HEK293 (cell line): ENCODE results near the gene LRRC27.

Experiments used
- CTCF ChIA-PET: fragments of 350-600 bp; formaldehyde crosslinking; extraction: SDS; loops from one replicate; lab custom pipeline; 2021; ENCODE audit warnings: antibody characterized with exemption; lab: Yijun Ruan, JAX
- POLR2A ChIA-PET: fragments of 300-600 bp; formaldehyde crosslinking; extraction: SDS; loops from one replicate; lab custom pipeline; 2020; ENCODE audit warnings: antibody characterized with exemption, inconsistent platforms; lab: Yijun Ruan, JAX
- H3K27ac ChIP-seq: fragments of 200-500 bp; sonication (Bioruptor generic); 2 replicates; pipeline ENCODE4 v1.5.1; 2014; ENCODE audit warnings: low read depth, low read length, control low read depth, inconsistent platforms; ENCODE audit errors: extremely low read depth
- H3K36me3 ChIP-seq, 2 experiments: fragments of 200-500 bp in 1 of 2; sonication (Bioruptor generic) in 1 of 2; 1 replicate in 1 of 2; 2 replicates in 1 of 2; pipeline ENCODE4 v1.5.1; 2014 to 2017; ENCODE audit warnings: inconsistent platforms in 2 of 2, low read length in 2 of 2; ENCODE audit not compliant: control insufficient read depth in 2 of 2, insufficient read depth in 1 of 2
- H3K4me1 ChIP-seq: fragments of 200-500 bp; sonication (Bioruptor generic); 2 replicates; pipeline ENCODE4 v1.5.1; 2014; ENCODE audit warnings: mild to moderate bottlenecking, low read length, inconsistent platforms; ENCODE audit not compliant: control insufficient read depth, insufficient read depth
- H3K4me3 ChIP-seq: 2 replicates; pipeline ENCODE4 v1.5.1; 2011; ENCODE audit warnings: low read depth, mild to moderate bottlenecking, control low read depth, low read length, moderate library complexity
- H3K9me3 ChIP-seq: fragments of 200-500 bp; sonication (Bioruptor generic); 2 replicates; pipeline ENCODE4 v1.5.1; 2014; ENCODE audit warnings: low read depth, low read length, inconsistent platforms; ENCODE audit not compliant: control insufficient read depth, insufficient read depth
- GLIS2 ChIP-seq: fragments of 450-650 bp; formaldehyde crosslinking; IDR thresholded peaks from 2 replicates; pipeline ENCODE4 v1.5.1; 2016; ENCODE audit warnings: missing biosample characterization, missing genetic modification characterization
- KLF1 ChIP-seq: fragments of 450-650 bp; formaldehyde crosslinking; IDR thresholded peaks from 2 replicates; pipeline ENCODE4 v1.5.1; 2016; ENCODE audit warnings: missing biosample characterization, missing genetic modification characterization
- MYNN ChIP-seq: fragments of 450-650 bp; formaldehyde crosslinking; IDR thresholded peaks from 2 replicates; pipeline ENCODE4 v1.5.1; 2016; ENCODE audit warnings: missing biosample characterization, missing genetic modification characterization, borderline replicate concordance
- SCRT2 ChIP-seq: fragments of 450-650 bp; formaldehyde crosslinking; IDR thresholded peaks from 2 replicates; pipeline ENCODE4 v1.5.1; 2016; ENCODE audit warnings: missing biosample characterization, missing genetic modification characterization
- TCF7L2 ChIP-seq: IDR thresholded peaks from 2 replicates; pipeline ENCODE4 v1.6.1; 2011; ENCODE audit warnings: low read depth, mild to moderate bottlenecking, inconsistent platforms, low read length, moderate library complexity, borderline replicate concordance
- YY2 ChIP-seq: fragments of 450-650 bp; formaldehyde crosslinking; IDR thresholded peaks from 2 replicates; pipeline ENCODE4 v1.5.1; 2016; ENCODE audit warnings: missing biosample characterization, missing genetic modification characterization
- ZNF16 ChIP-seq: fragments of 450-650 bp; formaldehyde crosslinking; IDR thresholded peaks from 2 replicates; pipeline ENCODE4 v1.5.1; 2016; ENCODE audit warnings: low read depth, missing biosample characterization, missing genetic modification characterization
- ZNF211 ChIP-seq: fragments of 450-650 bp; formaldehyde crosslinking; IDR thresholded peaks from 2 replicates; pipeline ENCODE4 v1.5.1; 2016; ENCODE audit warnings: low read depth, missing biosample characterization, missing genetic modification characterization
- ZNF221 ChIP-seq: fragments of 450-650 bp; formaldehyde crosslinking; IDR thresholded peaks from 2 replicates; pipeline ENCODE4 v1.5.1; 2017; ENCODE audit warnings: missing biosample characterization, missing genetic modification characterization, borderline replicate concordance
- ZNF24 ChIP-seq: fragments of 450-650 bp; formaldehyde crosslinking; IDR thresholded peaks from 2 replicates; pipeline ENCODE4 v1.5.1; 2016; ENCODE audit warnings: missing biosample characterization, missing genetic modification characterization
- ZNF558 ChIP-seq: fragments of 450-650 bp; formaldehyde crosslinking; IDR thresholded peaks from 2 replicates; pipeline ENCODE4 v1.5.1; 2016; ENCODE audit warnings: missing biosample characterization, missing genetic modification characterization
- ZNF561 ChIP-seq: fragments of 450-650 bp; IDR thresholded peaks from 2 replicates; pipeline ENCODE4 v1.5.1; 2018; ENCODE audit warnings: missing biosample characterization, missing genetic modification characterization, borderline replicate concordance
- ZNF624 ChIP-seq: fragments of 450-650 bp; formaldehyde crosslinking; IDR thresholded peaks from 2 replicates; pipeline ENCODE4 v1.5.1; 2017; ENCODE audit warnings: missing biosample characterization, missing genetic modification characterization
- ZNF664 ChIP-seq: fragments of 450-650 bp; formaldehyde crosslinking; IDR thresholded peaks from 2 replicates; pipeline ENCODE4 v1.5.1; 2016; ENCODE audit warnings: missing biosample characterization, missing genetic modification characterization
- ZNF701 ChIP-seq: fragments of 450-650 bp; formaldehyde crosslinking; IDR thresholded peaks from 2 replicates; pipeline ENCODE4 v1.5.1; 2016; ENCODE audit warnings: missing biosample characterization, missing genetic modification characterization
- ZNF76 ChIP-seq: fragments of 450-650 bp; formaldehyde crosslinking; IDR thresholded peaks from 2 replicates; pipeline ENCODE4; 2016; ENCODE audit warnings: low read depth, missing biosample characterization, missing genetic modification characterization, borderline replicate concordance
- TF ChIP-seq, protein P1 (sequence below): fragments of 450-650 bp; formaldehyde crosslinking; IDR thresholded peaks from 2 replicates; pipeline ENCODE4 v1.5.1; 2016; ENCODE audit warnings: missing biosample characterization, missing genetic modification characterization, low read depth
- TF ChIP-seq, protein P2 (sequence below): fragments of 450-650 bp; IDR thresholded peaks from 2 replicates; pipeline ENCODE4 v1.5.1; 2018; ENCODE audit warnings: missing biosample characterization, missing genetic modification characterization
- TF ChIP-seq, protein P3 (sequence below): fragments of 450-650 bp; formaldehyde crosslinking; IDR thresholded peaks from 2 replicates; pipeline ENCODE4 v1.5.1; 2016; ENCODE audit warnings: missing biosample characterization, missing genetic modification characterization, low read depth
- TF ChIP-seq, protein P4 (sequence below): fragments of 450-650 bp; formaldehyde crosslinking; IDR thresholded peaks from 2 replicates; pipeline ENCODE4 v1.5.1; 2016; ENCODE audit warnings: missing biosample characterization, missing genetic modification characterization, borderline replicate concordance

LRRC27 gene

DNA sequence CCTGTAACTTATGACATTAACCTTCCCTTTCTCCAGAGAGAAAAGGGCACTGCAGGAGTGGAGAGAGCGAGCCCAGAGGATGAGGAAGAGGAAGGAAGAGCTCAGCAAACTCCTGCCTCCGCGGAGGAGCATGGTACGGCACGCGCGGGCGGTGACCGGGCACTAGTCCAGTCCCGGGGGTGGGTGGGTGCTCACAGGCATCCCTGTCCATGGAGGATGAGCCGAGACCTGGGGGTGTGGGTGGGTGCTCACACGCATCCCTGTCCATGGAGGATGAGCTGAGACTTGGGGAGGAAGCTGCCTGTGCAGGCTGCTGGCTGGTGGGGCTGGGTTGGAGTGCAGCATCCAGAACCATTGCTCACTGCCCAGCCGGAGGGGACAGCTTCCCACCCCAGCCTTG, 23.8 kb downstream of the LRRC27 start (continued):
- no peak for TF ChIP-seq GLIS2
- TF ChIP-seq ZNF24 (tag by site-specific recombination) = no peak
- TF ChIP-seq ZNF624 (tag by site-specific recombination) = no peak
- TF ChIP-seq ZNF76 = no peak
- TF ChIP-seq, protein P1, sequence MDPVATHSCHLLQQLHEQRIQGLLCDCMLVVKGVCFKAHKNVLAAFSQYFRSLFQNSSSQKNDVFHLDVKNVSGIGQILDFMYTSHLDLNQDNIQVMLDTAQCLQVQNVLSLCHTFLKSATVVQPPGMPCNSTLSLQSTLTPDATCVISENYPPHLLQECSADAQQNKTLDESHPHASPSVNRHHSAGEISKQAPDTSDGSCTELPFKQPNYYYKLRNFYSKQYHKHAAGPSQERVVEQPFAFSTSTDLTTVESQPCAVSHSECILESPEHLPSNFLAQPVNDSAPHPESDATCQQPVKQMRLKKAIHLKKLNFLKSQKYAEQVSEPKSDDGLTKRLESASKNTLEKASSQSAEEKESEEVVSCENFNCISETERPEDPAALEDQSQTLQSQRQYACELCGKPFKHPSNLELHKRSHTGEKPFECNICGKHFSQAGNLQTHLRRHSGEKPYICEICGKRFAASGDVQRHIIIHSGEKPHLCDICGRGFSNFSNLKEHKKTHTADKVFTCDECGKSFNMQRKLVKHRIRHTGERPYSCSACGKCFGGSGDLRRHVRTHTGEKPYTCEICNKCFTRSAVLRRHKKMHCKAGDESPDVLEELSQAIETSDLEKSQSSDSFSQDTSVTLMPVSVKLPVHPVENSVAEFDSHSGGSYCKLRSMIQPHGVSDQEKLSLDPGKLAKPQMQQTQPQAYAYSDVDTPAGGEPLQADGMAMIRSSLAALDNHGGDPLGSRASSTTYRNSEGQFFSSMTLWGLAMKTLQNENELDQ = no peak
- TF ChIP-seq, protein P2, sequence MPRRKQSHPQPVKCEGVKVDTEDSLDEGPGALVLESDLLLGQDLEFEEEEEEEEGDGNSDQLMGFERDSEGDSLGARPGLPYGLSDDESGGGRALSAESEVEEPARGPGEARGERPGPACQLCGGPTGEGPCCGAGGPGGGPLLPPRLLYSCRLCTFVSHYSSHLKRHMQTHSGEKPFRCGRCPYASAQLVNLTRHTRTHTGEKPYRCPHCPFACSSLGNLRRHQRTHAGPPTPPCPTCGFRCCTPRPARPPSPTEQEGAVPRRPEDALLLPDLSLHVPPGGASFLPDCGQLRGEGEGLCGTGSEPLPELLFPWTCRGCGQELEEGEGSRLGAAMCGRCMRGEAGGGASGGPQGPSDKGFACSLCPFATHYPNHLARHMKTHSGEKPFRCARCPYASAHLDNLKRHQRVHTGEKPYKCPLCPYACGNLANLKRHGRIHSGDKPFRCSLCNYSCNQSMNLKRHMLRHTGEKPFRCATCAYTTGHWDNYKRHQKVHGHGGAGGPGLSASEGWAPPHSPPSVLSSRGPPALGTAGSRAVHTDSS = no peak
- no peak for TF ChIP-seq YY2 (tag by site-specific recombination)
- no peak for TF ChIP-seq ZNF16
- no peak for TF ChIP-seq SCRT2 (tag by site-specific recombination)
- TF ChIP-seq, protein P3, sequence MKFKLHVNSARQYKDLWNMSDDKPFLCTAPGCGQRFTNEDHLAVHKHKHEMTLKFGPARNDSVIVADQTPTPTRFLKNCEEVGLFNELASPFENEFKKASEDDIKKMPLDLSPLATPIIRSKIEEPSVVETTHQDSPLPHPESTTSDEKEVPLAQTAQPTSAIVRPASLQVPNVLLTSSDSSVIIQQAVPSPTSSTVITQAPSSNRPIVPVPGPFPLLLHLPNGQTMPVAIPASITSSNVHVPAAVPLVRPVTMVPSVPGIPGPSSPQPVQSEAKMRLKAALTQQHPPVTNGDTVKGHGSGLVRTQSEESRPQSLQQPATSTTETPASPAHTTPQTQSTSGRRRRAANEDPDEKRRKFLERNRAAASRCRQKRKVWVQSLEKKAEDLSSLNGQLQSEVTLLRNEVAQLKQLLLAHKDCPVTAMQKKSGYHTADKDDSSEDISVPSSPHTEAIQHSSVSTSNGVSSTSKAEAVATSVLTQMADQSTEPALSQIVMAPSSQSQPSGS (tag by site-specific recombination) = no peak
- TF ChIP-seq ZNF701 = no peak
- TF ChIP-seq, all 188 proteins: peak for 2

DNA sequence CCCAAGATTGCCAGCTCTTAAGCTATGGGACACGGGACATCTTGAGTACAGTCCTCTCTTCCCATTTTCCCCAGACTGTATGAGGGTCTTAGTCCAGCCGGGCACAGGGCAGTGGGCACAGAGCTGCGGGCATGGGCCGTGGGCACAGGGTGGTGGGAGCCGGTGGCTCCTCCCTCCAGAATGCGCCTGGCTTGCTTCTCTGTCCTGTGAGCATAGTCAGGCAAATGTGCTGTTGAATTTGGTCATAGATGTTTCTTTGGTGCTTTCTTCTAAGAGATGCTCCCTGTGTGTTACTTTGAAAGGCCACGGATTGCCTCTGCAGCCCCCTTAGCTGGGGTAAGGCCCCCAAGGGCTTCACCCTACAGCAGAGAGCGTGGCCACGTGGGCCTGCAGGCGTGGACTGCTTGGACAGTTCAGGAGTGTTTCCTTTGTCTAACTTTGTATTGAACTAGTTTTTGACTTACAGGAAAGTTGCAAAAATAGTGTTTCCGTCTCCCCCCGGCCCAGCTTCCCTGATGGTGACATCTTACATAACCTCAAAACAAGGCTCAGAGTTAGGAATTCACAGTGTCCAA, 24.7 kb downstream of the LRRC27 start:
- H3K4me3 ChIP-seq = no peak overlapping the region
- ChIA-PET POLR2A (no interaction called here), CTCF (interaction anchor here (1.1 kb wide), 1 partner anchor 133 kb away, joined by 4 read pairs; no protein-coding TSS in a partner anchor)
- H3K36me3 ChIP-seq = no peaks in the 10 kb centered on the region
- no peak overlapping the region for H3K27ac ChIP-seq
- no peaks in the 10 kb centered on the region for H3K4me1 ChIP-seq
- TF ChIP-seq ZNF558 (tag by site-specific recombination) = no peak
- no peak for TF ChIP-seq KLF1 (tag by site-specific recombination)
- no peak for TF ChIP-seq ZNF221 (tag by site-specific recombination)
- TF ChIP-seq ZNF211 (tag by site-specific recombination) = no peak
- TF ChIP-seq, protein P4, sequence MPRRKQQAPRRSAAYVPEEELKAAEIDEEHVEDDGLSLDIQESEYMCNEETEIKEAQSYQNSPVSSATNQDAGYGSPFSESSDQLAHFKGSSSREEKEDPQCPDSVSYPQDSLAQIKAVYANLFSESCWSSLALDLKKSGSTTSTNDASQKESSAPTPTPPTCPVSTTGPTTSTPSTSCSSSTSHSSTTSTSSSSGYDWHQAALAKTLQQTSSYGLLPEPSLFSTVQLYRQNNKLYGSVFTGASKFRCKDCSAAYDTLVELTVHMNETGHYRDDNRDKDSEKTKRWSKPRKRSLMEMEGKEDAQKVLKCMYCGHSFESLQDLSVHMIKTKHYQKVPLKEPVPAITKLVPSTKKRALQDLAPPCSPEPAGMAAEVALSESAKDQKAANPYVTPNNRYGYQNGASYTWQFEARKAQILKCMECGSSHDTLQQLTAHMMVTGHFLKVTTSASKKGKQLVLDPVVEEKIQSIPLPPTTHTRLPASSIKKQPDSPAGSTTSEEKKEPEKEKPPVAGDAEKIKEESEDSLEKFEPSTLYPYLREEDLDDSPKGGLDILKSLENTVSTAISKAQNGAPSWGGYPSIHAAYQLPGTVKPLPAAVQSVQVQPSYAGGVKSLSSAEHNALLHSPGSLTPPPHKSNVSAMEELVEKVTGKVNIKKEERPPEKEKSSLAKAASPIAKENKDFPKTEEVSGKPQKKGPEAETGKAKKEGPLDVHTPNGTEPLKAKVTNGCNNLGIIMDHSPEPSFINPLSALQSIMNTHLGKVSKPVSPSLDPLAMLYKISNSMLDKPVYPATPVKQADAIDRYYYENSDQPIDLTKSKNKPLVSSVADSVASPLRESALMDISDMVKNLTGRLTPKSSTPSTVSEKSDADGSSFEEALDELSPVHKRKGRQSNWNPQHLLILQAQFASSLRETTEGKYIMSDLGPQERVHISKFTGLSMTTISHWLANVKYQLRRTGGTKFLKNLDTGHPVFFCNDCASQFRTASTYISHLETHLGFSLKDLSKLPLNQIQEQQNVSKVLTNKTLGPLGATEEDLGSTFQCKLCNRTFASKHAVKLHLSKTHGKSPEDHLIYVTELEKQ (tag by site-specific recombination) = no peak
- TF ChIP-seq MYNN (tag by site-specific recombination) = no peak
- TF ChIP-seq TCF7L2 = no peak
- TF ChIP-seq ZNF561 (tag by site-specific recombination) = no peak
- no peak for TF ChIP-seq ZNF664 (tag by site-specific recombination)
- H3K9me3 ChIP-seq = no peaks in the 10 kb centered on the region
